COR-L47 (cell line): Measurements from ENCODE around the gene CDC27.
"Not testable (repeated sequence)": the region's sequence is repeated elsewhere in the genome, so short reads cannot be mapped to it uniquely, and the experiment has no call there.

ENCODE experiments used
- DNase-seq: peaks from one replicate; lab custom pipeline; 2025; lab: John Stamatoyannopoulos, UW

Gene CDC27

DNA sequence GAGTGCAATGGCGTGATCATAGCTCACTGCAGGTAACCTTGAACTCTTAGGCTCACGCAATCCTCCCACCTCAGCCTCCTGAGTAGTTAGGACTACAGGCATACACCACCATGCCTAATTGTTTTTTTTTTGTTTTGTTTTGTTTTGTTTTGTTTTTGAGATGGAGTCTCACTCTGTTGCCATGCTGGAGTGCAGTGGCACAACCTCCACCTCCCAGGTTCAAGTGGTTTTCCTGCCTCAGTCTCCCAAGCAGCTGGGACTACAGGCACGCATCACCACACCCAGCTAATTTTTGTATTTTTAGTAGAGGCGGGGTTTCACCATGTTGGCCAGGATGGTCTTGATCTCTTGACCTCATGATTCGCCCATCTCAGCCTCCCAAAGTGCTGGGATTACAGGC, 54.7 kb downstream of the CDC27 start:
- DNase-seq: not testable (repeated sequence)

DNA sequence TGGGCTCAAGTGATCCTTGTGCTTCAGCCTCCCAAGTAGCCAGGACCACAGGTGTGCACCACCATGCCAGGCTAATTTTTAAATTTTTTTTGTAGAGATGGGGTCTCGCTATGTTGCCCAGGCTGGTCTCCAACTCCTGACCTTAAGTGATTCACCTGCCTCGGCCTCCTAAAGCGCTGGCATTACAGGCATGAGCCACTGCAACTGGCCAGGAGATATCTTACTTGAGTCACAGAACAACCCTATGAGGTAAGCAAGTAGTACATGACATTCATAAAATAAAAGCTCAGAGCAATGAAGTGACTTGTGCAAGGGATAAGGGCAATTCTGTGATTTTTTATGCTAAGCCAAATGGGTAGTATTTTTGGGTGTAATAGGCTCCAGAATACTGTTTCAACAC, 57.3 kb downstream of the CDC27 start:
- no peak for DNase-seq

DNA sequence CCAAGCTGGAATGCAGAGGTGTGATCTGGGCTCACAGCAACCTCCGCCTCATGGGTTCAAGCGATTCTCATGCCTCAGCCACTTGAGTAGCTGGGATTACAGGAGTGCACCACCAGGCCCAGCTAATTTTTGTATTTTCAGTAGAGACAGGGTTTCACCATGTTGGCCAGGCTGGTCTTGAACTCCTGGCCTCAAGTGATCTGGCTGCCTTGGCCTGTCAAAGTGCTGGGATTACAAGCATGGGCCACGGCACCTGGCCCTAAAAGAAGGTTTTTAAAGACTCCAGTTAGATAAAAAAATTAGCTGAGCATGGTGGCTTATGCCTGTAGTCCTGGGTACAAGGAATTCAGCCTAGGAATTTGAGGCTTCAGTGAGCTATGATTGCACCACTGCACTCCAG, 62.3 kb downstream of the CDC27 start:
- DNase-seq: not testable (repeated sequence)

DNA sequence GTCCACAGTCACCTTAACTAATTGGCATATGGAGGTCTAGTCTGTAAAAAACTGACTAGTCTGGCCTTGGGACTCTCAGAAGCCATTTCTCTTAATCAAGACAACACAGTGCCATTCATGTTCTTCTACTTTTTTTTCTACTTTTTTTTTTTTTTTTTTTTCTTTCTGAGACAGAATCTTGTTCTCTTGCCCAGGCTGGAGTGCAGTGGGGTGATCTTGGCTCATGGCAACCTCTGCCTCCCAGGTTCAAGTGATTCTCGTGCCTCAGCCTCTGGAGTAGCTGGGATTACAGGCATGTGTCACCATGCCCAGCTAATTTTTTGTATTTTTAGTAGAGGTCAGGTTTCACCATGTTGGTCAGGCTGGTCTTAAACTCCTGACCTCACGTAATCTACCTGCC, 65.8 kb downstream of the CDC27 start:
- DNase-seq: not testable (repeated sequence)

DNA sequence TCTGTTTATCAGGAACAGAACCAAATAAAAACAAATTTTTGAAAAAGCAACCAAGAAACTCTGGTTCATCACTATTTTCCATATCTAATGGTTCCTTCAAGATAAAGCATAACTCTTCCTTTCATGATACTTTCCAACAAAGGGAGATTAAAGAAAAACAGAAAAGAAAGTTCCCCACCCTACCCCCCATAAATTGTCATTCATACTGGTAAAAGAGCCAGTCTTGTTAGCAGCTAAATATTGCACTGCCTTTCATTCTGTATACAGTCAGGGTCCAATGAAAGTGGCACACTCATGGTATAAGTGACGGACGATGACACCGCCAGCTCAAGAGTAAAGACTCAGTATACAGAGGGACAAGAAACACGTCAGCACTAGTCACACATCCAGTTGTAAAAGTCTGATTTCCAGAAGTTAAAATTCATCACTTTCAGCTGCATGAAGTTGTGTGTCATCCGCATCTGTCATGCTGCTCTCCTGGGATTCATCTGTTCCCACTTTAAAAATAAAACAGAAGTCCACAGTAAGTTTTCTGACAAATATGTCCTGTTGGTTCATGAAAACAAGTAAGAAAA, 68.5 kb downstream of the CDC27 start:
- no peak for DNase-seq

DNA sequence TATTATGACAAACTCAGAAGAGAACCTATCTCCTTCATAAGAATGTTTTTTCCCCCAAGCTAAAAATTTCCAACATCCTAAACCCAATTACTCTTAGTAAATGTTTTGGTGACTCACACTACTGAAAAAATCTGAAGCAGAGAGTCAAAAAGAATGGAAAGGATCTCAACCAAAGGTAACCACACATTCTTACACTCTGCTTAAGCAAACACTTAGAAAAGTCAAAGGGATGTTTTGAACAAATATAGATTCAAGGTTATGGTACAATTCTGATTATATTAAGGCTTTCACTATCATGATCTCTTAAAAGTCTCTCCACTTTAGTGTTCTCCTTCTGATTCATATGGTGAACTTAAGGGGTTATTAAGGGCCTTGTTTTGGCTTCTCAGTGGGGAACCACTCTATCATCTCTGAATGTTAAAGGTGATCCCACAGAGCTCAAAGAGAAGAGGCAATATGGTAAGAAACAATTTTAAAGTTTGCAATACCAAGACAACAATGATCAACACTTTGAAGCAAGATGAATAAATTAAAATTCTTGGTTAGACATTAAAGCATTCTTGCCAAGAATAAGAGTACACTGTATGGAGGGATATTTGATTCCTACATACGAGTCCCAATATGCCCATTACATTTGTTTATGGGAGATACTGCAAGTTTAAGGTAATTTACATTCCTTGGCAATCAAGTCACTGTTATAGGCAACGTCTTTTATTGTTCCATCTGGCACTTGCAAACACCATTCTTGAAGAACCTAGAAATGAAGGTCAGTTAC, 69.2 kb downstream of the CDC27 start:
- no peak for DNase-seq

DNA sequence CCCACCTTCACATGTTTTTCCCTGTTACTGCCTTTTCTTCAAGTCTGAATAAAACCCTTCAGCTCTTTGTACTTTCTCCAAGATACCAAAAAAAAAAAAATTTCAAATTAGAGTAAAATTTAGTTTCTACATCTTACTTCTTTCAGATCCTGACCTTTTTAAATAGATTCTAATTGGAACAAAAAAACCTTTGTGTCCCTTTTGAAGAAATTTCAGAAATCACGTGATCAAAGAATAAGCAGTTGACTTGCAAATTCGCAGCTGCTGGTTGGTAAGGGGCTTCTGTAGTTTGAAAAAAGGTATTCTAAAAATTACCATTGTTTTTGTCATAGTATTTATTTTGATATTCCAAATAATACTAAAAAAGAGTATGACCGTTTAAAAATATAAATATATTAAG, 71.7 kb downstream of the CDC27 start:
- DNase-seq: no peak

DNA sequence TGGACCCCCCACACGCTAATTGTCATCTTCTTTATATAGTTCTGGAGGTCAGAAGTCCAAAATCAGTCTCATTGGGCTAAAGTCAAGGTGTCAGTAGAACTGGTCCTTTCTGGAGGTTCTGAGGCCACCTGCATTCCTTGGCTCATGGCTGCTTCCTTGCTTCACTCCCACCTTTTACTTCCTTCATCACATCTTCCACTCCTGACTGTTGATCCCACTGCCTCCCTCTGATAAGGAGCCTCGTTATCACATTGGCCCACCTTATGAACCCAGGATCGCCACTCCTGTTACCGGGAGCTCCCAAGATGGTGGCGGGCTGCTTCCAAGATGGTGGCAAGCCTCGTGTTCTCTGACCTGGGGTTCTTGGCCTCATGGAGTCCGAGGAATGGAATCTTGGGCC, 83.0 kb downstream of the CDC27 start:
- DNase-seq: no peak

DNA sequence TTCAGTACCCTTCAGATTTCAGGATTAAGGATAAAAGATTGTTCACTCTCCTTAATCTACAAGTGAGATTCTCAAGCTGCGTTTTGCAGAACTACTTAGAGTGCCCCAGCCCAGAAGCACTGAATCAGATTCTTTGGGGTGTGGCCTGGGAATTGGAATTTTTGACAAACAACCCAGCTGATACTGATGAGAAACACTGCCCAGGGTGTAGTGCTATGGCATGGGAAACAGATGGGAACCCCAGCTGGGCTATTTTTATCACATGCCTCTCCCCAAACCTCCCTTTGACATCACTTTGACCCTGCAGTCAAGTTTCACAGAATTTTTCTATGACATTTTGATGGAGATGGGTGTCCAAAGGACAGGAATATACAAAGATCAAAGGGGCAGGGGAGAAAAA, 83.8 kb downstream of the CDC27 start:
- DNase-seq: not testable (repeated sequence)

DNA sequence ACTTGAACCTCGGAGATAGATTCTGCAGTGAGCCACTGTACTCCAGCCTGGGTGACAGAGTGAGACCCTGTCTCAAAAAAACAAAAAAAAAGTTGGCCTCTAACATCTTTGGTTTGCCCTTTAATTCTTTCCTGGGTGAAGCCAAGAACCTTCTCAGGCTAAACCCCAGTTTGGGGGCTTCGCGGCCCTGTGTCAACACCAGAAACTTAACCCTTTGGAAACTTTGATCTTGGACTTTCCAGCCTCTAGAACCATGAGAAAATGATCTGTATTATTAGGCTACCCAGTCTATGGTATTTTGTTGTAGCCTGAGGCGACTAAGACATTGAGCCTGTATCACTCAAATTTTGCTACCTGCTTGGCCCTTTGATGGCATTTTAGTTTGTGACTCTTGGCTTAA, 86.2 kb downstream of the CDC27 start:
- DNase-seq: no peak

DNA sequence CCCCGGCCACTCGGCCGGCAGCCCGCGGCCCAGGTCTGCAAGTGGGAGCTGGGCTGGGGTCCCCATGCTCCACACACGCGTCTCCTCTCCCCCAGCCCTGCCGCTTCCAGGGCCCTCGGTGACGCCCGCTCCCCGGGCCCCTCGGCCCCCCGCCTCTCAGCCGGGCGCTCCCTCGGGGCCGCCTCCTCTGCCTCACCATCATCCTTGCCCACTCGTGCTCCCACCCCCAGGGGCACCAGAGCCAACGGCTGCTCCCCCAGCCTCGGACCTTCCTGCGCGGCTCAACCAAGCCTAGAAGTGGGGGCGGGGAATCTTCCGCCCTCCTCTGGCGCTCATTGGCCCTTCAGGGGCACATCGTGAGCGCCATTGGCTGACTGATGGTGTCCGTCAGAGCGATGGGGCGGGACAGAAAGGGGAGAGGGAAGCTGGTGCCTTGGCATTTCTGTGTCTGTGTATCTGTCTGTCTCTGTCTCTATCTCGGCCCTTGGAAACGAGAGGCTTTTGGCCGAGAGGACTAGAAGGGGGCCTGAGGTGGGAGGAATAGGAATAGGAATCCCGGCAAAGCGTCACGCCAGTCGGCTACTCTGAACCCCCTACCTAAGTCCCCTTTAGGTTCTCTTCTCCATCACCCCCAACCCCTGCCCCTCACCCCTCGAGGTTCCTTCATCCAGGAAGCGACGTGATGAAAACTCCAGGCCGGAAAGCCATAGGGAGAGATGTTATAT, 88.9 kb downstream of the CDC27 start:
- DNase-seq: peak; percentile 82

DNA sequence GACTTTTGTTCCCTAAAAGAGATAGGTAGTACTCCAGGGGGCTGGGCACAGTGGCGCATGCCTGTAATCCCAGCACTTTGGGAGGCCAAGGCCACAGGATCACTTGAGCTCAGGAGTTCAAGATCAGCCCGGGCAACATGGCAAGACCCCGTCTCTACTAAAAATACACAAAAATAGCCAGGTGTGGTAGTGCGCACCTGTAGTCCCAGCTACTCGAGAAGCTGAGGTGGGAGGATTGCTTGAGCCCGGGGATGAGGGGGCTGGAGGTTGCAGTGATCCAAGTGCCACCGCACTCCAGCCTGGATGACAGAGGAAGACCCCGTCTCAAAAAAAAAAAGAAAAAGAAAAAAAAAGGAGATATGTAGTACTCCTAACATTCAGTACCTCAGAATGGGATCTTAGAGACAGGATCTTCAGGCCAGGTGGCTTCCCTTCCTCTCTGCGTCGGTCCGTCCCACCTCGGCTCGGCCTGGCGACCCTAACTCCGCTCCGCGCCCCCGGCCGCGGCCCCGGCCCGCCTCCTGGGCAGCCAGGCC, 89.6 kb downstream of the CDC27 start:
- no peak for DNase-seq

DNA sequence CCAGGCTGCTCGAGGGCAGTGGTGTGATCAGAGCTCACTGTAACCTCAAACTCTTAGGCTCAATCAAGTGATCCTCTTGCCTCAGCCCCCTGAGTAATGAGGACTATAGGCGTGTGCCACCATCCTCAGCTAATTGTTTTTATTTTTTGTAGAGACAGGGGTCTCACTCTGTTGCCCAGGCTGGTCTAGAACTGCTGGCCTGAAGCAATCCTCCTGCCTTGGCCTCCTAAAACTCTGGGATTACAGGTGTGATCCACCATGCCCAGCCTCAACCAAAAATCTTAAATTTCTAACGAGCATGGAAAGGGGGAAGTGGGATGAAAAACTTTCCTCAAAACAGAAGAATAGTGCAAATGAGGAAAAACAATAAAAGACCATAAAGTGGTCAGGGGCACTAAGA, 92.8 kb downstream of the CDC27 start:
- DNase-seq: no peak

DNA sequence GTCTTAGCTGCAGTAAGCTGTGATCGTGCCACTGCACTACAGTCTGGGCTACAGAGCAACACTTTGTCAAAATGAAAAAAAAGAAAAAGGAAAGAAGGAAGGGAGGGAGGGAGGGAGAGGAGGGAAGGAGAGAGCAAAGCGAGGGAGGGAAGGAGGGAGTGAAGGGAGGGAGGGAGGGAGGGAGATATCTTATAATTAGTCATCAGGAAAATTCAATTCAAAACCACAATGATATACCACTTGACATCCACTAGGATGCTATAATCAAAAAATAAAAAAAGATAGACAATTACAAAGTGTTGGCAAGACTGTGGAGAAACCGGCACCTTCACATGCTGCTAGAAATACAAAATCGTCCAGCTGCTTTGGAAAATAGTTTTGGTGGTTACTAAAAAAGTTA, 93.8 kb downstream of the CDC27 start:
- DNase-seq: no peak

DNA sequence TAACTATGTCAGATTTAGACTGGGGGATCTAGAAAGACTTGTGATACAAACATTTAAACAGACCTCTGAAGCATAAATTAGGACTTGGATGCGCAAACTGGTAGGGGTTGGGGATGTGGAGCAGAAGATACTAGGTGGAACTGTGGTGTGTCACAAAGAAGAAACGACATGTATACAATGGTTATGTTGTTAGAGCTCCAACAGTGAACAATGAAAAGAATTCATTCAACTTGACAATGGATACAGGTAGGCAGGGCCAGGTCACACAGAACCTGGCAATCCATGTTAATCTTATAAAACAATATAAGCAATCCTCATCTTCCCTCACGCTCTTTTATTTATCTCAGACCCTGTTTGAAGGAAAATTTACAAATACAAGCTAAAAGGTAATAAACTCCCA, 102.0 kb downstream of the CDC27 start:
- DNase-seq: no peak

DNA sequence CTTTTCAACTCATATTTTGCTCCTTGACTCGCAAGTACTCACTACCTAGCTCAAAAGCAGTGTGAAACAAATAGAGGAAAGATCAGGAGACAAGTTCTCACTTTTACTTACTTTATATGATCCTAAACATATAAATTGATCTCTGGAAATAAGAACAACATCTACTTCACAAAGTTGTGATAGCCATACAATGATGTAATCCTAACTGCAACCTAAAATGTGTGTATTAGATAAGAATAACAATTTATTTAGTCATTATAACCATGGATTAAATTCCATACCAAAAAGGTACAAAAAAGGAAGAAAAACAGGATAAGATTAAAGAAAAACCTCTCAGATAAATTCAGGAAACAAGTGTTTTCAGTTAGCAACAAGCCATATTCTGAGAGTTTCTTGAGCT, 103.4 kb downstream of the CDC27 start:
- DNase-seq: no peak

DNA sequence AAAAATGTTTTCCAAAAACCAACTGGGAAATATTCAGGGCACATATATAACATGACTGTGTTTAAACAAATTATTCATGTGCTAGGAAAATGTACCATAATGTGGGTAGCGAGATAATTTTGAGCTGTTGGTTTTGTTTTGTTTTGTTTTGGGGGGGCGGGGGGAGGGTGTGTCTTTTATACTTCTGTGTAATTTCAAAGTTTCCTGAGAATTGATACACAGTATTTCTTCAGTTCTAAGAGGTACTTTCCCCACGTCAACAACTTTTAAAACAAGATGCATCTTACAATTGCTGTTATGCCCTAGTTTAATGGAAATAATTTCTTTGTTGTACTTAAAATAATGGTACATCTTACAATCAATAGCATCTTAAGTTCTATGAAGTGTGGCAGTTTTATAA, 110.3 kb downstream of the CDC27 start:
- no peak for DNase-seq

DNA sequence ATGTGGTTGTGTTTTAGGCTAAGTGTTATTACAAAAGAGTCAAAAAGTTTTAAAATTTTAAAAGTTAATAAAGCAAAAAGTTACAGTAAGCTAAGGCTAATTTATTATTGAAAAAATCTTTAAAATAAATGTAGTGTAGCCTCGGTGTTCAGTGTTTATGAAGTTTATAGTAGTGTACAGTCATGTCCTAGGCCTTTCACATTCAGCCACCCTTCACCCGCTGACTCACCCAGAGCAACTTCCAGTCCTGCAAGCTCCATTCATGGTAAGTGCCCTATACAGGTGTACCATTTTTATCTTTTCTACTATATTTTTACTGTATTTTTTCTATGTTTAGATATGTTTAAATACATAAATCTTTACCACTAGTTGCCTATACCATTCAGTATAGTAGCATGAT, 111.5 kb downstream of the CDC27 start:
- DNase-seq: no peak

DNA sequence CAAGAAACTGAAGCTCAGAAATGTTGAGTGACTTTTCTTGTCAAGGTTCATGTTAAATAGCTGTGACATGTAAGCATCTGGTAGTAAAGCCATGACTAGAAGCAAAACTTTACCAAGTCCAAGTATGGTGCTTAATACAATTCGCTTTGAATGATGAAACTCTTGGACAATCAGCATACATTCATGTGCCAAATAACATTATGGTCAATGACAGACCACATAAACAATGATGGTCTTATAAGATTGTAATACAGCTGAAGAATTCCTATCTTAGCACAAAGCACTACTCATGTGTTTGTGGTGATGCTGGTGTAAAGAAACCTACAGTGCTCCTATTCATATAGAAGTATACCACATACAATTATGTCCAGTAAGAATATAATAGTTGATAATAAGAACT, 112.9 kb downstream of the CDC27 start:
- no peak for DNase-seq

DNA sequence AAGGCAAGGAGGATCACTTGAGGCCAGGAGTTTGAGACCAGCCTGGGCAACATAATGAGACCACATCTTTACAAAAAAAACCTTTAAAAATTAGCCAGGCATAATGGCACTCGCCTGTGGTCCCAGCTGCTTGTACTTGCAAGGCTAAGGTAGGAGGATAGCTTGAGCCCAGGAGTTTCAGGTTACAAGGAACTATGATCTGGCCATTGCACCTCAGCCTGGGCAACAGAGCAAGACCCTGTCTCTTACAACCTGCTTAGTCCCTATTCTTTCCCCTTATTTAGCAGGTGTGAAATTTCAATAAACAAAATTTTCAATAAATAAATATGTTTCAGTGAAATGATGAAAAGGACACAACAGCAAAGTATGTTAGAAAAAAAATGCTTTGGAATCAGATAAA, 114.7 kb downstream of the CDC27 start:
- DNase-seq: not testable (repeated sequence)

DNA sequence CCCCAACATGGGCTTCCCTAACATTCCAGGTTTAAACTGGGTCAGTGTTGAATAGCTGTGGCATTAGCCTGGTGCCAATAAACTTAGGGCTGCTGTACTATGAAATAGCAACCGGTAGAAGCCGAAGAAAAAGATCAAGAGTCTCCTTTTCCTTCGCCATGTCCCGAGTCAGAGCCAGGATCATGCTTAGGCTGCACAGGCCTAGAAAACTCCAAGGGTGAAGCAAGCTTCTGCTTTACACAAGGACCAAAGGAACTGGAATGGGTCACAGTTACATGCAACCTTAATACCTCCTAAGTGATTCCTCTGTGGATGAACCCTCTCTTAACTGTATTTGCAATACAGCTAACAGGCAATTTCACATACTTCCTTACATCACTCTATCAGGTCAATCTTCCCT, 115.5 kb downstream of the CDC27 start:
- DNase-seq: not testable (repeated sequence)

DNA sequence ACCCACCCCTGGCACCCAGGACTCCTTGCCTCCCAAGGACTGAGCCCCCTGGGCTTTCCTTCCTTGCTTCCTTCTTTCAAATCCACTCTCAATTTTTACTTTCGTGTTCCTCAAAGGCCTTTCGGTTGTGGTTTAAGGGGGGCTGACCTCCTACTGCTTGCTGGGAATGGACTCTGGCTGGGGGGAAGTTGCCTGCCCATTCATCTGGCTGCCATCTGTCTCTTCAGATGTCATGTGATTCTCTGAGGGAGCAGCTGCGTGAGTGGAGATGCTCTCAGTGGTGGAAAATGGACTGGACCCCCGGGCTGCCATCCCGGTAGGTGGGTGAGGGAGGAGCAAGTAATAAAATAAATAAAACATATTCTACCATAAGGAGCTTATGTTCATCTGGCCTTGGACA, 116.2 kb downstream of the CDC27 start:
- DNase-seq: no peak

DNA sequence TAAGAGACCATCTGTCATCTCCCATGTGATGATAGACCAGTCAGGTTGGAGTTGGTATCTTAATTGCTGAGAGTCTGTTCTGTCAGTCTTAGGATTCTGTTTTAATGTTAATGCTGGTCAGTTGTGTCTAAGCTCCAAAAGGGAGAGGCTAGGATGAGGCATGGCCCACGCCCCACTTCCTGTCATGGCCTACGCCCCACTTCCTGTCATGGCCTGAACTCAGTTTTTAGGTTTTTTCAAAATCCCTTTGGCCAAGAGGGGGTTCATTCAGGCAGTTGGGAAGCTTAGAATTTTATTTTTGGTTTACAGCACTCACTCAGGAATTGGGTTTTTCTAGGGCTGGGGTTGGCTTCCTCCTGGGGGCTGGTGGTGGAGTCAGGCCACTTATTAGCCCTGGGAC, 117.9 kb downstream of the CDC27 start:
- not testable (repeated sequence) for DNase-seq
